ENCODE results near the gene PLEKHG5. TPM values are rescaled to one million over a fixed set of nuclear protein-coding genes. Genes with fewer than 3 reads are reported as not detected.

PLEKHG5 gene
- total RNA-seq, 6 experiments from 2014 or later: 0.70 to 2.3 (median 1.5) TPM

- ATAC-seq (no peak), DNase-seq (no peak)
- intact Hi-C loops (cut with DNase I): no loop called here
- Histone ChIP-seq H3K27me3 (no peaks in the 10 kb centered on the region), H3K4me3 (no peak overlapping the region), H3K36me3 (no peaks in the 10 kb centered on the region), H3K27ac (no peak overlapping the region), H3K9me3 (no peaks in the 10 kb centered on the region), H3K4me1 (peaks cover 0 to 3% (median 0%) of the 10 kb centered on the region in 4 donors)
- TF ChIP-seq CTCF (IDR thresholded peaks at IDR 0.05): no peak
- no peak for TF ChIP-seq POLR2A (IDR thresholded peaks at IDR 0.05)
- 60% methylated on average over 5 of the region's 11 CpGs for WGBS (ENCODE audit: insufficient coverage, low coverage, low lambda C conversion rate, missing lambda C conversion rate)
These were observed 28.0 kb upstream of the PLEKHG5 start for GRCh38 chr1:6519491-6519934.

DNA sequence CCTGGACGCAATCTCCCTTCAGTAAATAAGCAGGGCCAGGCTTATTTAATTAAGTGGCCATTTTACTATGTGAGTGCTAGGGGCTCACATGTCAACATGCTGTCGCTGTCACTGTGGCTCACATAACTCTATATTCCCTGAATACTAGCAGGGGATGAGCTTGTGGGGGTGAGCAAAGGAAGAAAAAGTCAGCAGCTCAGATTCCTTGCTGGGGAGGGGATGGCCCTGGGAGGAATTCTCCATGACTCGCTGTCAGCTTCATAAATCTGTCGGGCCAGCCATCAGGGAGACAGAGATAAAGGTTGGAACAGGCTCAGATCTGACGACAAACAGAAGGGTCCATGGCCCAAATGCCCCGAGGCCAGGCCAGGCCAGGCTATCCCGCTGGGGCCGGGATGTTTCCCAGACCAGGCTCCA is 26.0 kb upstream of the PLEKHG5 start:
- 69% methylated on average over 2 of the region's 8 CpGs for WGBS (ENCODE audit: insufficient coverage, low coverage, low lambda C conversion rate, missing lambda C conversion rate)
- no peak overlapping the region for H3K27ac ChIP-seq
- TF ChIP-seq CTCF (IDR thresholded peaks at IDR 0.05) (no peak), POLR2A (IDR thresholded peaks at IDR 0.05) (no peak)
- no peaks in the 10 kb centered on the region for H3K27me3 ChIP-seq
- peak in 1 of 3 donors; percentile 18 for DNase-seq
- no peaks in the 10 kb centered on the region for H3K36me3 ChIP-seq
- no peak for ATAC-seq
- H3K9me3 ChIP-seq: no peaks in the 10 kb centered on the region
- no peak overlapping the region for H3K4me3 ChIP-seq
- peaks cover 0 to 3% (median 0%) of the 10 kb centered on the region in 4 donors for H3K4me1 ChIP-seq
- intact Hi-C loops (cut with DNase I): no loop called here

GRCh38 chr1:6515771-6516170 is 24.3 kb upstream of the PLEKHG5 start:
- WGBS (ENCODE audit: insufficient coverage, low coverage, low lambda C conversion rate, missing lambda C conversion rate): 83% methylated on average over 4 of the region's 4 CpGs
- intact Hi-C loops (cut with DNase I): no loop called here
- Histone ChIP-seq H3K27ac (no peak overlapping the region), H3K4me1 (peaks cover 0 to 3% (median 0%) of the 10 kb centered on the region in 4 donors), H3K9me3 (no peaks in the 10 kb centered on the region), H3K4me3 (no peak overlapping the region), H3K36me3 (no peaks in the 10 kb centered on the region), H3K27me3 (no peaks in the 10 kb centered on the region)
- no peak for TF ChIP-seq POLR2A (IDR thresholded peaks at IDR 0.05)
- no peak for TF ChIP-seq CTCF (IDR thresholded peaks at IDR 0.05)
- ATAC-seq (no peak), DNase-seq (no peak)

DNA sequence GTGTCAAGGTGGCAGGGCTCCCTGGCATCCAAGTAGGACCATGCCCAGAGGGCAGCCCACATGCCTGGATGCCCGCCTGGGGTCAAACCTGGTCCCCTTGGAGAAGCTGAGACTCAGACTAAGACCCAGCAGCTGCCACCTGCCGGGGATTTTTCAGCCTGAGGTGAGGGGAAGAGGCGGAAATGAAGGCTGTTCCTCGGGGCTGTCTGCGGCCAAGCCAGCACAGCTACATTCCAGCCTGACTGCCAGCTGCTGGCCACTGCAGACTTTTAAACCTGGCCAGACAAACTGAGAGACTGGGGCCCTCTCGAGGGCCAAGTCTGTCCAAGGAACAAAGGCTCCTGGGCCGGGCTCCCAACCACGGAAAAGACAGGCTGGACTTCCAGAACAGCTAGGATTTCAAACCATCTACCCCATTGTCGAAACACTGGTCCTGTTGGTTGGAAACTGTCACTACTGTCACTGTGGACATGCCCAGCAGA is 21.9 kb upstream of the PLEKHG5 start:
- H3K36me3 ChIP-seq: no peaks in the 10 kb centered on the region
- DNase-seq (no peak), ATAC-seq (no peak)
- no peaks in the 10 kb centered on the region for H3K9me3 ChIP-seq
- TF ChIP-seq POLR2A (IDR thresholded peaks at IDR 0.05) (no peak), CTCF (IDR thresholded peaks at IDR 0.05) (no peak)
- 80% methylated on average over 1 of the region's 9 CpGs for WGBS (ENCODE audit: insufficient coverage, low coverage, low lambda C conversion rate, missing lambda C conversion rate)
- intact Hi-C loops (cut with DNase I): no loop called here
- no peaks in the 10 kb centered on the region for H3K4me1 ChIP-seq
- H3K27me3 ChIP-seq: no peaks in the 10 kb centered on the region
- no peak overlapping the region for H3K27ac ChIP-seq
- H3K4me3 ChIP-seq: no peak overlapping the region

- WGBS (ENCODE audit: insufficient coverage, low coverage, low lambda C conversion rate, missing lambda C conversion rate): no CpG with 5 or more reads among the region's 8 CpGs
- Histone ChIP-seq H3K4me1 (no peaks in the 10 kb centered on the region), H3K36me3 (no peaks in the 10 kb centered on the region), H3K27me3 (no peaks in the 10 kb centered on the region), H3K4me3 (no peak overlapping the region), H3K9me3 (no peaks in the 10 kb centered on the region), H3K27ac (no peak overlapping the region)
- DNase-seq (no peak), ATAC-seq (no peak)
- TF ChIP-seq POLR2A (IDR thresholded peaks at IDR 0.05): no peak
- TF ChIP-seq CTCF (IDR thresholded peaks at IDR 0.05): no peak
- intact Hi-C loops (cut with DNase I): no loop called here
These were observed 21.4 kb upstream of the PLEKHG5 start for GRCh38 chr1:6512908-6513280.

All from right lobe of liver (tissue), 6 donors.